ENCODE measurements around the gene TRIM40.

- no peak for TF ChIP-seq CTCF (IDR thresholded peaks at IDR 0.05)
- TF ChIP-seq ZFX (IDR thresholded peaks at IDR 0.05; ENCODE audit: borderline replicate concordance): no peak
These were observed 7.8 kb downstream of the TRIM40 start for GRCh38 chr6:30143780-30144179.
